ENCODE measurements around the gene NEK4.
A peak's percentile ranks its signal among the peaks of the same experiment; 100 is the strongest.

NEK4 gene

DNA sequence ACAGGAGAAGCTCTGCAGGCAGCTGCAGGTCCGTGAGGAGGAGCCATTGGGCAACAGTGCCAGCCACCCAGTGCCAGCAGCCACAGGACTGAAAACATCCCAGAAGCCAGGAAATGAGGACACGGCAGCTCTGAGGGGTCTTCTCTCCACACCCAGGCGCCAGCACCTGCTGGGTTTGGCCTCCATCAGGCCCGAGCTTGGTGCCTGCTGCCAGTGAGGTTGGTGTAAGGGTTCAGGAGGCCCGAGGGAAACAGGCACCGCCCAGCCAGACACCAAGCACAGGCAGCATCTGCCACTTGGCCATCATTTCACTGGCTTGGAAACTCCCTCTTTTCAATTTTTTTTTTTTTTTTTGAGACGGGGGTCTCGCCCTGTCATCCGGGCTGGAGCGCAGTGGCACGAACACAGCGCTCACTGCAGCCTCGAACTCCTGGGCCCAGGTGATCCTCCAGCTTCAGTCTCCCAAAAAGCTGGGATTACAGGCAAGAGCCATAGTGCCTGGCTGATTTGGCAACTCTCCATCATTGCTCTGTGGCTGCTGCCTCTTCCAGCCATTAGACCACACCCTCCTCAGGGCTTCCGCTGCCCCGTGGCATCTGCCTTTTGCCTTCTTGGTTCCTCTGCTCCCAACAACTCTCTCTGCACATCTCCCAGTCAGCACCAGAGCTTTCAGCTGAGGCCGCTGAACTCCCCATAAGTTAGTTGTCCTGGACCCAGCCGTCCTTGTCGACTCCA is 22.4 kb upstream of the NEK4 start:
- DNase-seq (no peak), ATAC-seq (no peak)

GRCh38 chr3:52792413-52792812 is 21.7 kb upstream of the NEK4 start:
- DNase-seq (no peak), ATAC-seq (no peak)

DNA sequence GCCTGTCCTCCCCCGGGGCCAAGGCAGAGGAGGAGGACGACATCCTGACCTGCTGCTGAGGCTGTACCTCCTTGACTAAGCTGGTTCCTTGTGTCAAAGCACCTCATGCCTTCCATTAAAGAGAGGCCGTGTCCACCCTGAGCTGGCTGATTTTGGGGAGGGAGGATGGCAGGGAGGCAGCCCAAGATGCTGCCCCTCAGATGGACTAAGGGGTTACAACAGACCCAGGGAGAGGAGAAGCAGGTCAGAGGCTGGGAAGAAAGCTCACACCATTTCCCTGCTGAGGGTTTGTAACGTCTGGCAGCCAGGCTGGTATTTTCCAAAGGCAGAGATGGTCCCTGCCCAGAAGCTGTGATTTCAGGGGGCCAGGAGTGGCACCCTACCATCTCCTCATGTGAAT is 21.2 kb upstream of the NEK4 start:
- ATAC-seq (no peak), DNase-seq (no peak)

DNA sequence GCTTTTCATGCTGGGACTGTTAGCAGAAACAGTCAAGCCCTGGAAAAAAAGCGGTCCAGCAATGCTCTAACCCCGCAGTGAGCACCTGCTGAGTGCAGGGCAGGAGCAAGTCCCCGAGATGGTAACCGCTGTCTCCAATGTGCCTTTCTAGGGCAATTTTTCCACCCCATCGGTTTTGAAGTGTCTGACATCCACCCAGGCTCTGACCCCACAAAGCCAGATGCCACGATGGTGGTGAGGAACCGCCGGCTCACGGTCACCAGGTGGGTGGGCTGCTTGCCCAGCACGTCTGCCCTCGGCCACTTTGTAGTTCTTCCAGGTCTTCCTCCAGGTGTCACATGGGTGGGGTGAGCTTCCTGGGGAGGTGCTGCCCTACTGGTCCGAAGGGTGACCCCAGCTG is 20.6 kb upstream of the NEK4 start:
- ATAC-seq, result no peak
- no peak for DNase-seq

DNA sequence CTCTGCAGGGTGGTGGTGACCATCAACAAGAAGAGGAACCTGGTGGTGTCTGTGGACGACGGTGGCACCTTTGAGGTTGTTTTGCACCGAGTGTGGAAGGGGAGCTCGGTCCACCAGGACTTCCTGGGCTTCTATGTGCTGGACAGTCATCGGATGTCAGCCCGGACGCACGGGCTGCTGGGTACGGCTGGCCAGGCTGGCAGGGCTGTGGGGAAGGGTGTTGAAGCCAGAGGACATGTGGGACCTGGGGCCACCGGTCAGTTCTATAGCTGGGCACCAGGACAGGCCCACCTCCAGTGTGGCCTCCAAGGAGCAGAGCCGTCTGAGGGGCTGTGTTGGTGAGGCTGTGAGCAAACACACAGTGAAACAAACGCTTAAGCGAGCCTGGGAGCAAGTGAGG is 20.0 kb upstream of the NEK4 start:
- DNase-seq (no peak), ATAC-seq (no peak)

GRCh38 chr3:52790337-52790736 is 19.6 kb upstream of the NEK4 start:
- ATAC-seq (no peak), DNase-seq (no peak)

GRCh38 chr3:52789746-52790040 is 19.0 kb upstream of the NEK4 start:
- ATAC-seq (no peak), DNase-seq (no peak)

GRCh38 chr3:52788890-52789745 is 18.4 kb upstream of the NEK4 start:
- no peak for ATAC-seq

DNA sequence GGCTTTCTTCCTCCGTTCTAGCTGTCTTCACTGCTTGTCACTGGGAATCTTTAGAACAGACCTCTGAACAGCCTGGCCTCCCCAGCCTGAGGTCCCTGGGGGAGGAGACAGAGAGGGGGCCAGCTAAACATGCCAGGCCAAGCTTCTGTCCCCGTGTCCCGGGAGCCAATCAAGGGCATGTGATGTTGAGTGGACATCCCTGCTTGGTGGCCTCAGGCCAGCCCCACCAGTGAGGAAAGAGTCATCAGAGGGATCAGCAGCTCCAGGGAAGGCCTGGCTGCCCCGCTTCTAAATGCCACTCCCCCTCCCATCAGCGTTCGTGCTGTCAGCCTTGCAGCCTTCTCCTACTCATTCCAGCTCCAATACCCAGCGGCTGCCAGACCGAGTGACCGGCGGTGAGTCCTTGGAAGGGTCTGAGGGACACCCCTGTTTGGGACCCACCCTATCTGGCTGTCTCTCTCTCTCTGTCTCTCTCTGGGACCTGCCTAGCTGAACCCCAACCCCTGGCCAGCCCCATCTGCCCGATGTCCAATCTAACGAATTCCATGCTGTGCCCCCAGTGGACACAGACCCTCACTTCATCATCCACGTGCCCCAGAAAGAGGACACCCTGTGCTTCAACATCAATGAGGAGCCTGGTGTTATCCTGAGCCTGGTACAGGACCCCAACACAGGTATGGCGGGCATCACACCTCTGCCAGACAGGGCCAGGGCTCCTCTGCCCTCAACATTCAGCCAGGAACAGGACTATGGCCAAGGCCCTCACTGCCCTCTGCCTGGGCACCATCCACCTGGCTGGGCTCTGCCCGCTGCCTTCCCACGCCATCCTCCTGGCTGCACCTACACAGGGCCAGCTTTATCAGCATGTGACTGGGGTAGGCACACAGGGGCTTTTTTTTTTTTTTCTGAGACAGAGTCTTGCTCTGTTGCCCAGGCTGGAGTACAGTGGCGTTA is 17.2 kb upstream of the NEK4 start:
- ATAC-seq (no peak), DNase-seq (no peak)

More at GRCh38 chr3:52788890-52789745, 18.4 kb upstream of the NEK4 start:
- no peak for DNase-seq

GRCh38 chr3:52787246-52787645 is 16.5 kb upstream of the NEK4 start:
- ATAC-seq (no peak), DNase-seq (no peak)

- DNase-seq (no peak), ATAC-seq (no peak)
Observed at GRCh38 chr3:52786330-52787215, 15.8 kb upstream of the NEK4 start.

DNA sequence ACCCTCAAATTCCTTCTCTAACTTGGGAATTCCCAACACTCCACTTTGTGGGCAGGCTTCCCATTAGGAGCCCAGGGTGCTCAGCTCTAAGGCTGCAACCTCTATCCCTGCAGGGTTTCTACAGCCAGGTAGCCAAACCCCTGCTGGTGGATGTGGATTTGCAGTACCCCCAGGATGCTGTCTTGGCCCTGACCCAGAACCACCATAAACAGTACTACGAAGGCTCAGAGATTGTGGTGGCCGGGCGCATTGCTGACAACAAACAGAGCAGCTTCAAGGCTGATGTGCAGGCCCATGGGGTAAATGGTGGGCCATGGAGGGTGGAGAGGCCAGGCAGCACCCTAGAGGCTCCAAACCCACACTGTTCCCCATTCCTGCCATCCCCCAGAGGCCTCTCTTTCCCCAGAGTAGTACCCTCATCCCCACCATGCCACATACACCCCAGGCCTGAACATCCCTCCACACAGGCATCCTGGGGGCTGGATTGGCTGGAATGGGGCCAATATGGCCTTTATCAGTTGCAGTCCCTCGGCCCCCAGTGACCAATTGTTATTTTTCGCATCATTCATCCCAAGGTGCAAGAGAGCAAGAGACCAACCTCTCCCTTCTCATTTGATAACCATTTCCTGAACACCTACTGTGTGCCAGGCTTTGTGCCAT is 14.3 kb upstream of the NEK4 start:
- no peak for DNase-seq
- no peak for ATAC-seq

DNA sequence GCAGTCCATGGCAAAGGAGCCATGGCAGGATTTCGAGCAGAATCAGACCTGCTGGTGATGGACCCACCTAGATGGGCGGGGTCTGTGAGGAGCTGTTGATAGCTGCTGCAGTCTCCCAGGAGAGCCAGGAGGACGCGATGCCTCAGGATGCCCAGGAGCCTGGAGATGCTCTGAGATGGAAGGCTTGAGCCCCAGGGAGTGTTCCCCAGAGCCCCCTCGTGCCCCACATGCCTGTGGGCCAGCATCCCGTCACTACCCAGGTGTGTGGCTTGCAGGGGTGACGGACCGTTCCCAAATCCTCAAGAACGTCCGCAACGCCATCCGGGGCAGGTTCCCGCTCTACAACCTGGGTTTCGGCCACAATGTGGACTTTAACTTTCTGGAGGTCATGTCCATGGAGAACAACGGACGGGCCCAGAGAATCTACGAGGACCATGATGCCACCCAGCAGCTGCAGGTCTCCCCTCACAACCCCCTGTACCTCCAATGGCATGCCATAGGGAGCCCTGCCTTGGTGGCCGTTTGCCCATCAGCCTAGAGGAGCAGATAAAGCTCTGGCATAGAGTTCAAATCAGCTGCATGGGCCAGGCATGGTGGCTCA is 13.4 kb upstream of the NEK4 start:
- ATAC-seq, result no peak
- DNase-seq, result no peak

- no peak for ATAC-seq
- no peak for DNase-seq
Observed at GRCh38 chr3:52783211-52783555, 12.4 kb upstream of the NEK4 start.

DNA sequence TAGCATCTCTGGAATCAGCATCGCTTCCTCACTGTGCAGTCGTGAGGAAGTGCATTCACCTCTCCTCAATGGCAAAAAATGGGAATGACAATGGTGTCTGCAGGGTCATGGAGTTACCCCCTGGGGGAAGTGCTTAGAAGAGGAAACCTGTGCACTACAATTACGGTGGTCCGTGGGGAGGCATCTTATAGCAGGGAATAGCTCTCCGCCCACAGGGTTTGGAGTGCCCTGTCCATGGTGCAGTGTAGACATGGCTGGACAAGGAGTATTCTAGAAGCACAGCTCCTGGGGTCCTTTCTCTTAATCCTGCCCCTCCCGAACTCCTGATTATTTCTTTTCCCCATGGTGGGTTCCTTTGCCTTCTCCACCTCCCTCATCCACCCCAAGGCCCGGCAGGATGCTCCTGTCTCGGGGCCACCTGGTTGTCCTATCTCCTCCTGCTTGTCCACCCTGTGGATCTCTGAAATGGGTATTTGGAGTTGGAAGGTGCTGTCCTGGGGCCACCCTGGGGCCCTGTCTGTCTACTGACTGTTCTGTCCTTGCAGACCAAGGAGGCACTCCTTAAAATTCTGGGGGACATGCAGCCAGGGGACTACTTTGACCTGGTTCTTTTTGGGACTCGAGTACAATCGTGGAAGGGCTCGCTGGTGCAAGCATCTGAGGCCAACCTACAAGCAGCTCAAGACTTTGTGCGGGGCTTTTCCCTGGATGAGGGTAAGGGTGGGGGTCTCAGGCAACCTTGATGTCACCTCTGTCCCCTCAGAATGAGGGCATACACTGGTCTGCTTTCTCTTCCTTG is 11.9 kb upstream of the NEK4 start:
- no peak for DNase-seq

DNA sequence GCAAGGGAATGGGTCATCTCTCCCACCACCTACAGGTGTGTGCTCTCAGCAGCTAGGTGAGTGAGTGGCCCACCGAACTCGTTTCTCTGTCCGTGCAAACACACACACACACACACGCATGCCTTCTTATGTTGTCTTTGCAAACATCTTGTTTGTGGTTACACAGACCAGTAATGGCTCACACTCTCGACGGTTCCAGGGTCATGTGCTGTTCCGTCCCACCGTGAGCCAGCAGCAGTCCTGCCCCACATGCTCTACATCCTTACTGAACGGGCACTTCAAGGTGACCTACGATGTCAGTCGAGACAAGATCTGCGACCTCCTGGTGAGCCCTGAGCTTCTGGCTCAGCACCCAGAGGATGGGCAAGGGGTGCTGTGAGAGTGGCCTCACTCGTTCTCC is 11.0 kb upstream of the NEK4 start:
- DNase-seq, result no peak
- no peak for ATAC-seq

More for the DNA sequence above, 11.9 kb upstream of the NEK4 start:
- no peak for ATAC-seq

DNA sequence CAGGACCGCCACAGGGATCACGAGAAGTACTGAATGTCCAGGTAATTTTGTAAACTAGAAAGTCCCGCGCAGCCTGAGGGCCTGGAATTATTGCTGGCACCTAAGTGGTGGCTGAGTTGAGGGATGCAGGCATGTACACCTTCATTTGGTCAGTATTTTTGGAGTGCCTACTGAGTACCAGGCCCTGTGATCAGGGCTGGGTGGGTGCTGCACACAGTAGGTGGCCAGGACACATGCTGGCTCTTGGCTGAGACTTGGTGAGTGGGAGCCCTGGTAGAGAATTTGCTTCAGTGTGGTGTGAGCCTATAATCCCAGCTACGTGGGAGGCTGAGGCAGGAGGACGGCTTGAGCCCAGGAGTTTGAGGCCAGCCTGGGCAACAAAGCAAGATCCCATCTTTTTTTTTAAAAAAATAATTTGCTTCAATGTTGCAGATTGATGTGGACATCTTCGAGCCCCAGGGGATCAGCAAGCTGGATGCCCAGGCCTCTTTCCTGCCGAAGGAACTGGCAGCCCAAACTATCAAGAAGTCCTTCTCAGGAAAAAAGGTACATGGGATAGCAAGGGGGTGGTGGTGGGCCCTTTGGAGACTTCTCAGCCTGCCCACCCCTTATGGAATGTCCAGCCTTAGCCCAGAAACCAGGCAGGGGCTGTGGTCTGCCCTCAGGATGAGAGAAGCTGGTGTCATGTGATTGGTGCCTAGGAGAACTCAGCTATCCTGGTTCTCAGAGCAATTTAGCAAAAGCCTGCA is 9.3 kb upstream of the NEK4 start:
- no peak for DNase-seq
- ATAC-seq, result no peak

DNA sequence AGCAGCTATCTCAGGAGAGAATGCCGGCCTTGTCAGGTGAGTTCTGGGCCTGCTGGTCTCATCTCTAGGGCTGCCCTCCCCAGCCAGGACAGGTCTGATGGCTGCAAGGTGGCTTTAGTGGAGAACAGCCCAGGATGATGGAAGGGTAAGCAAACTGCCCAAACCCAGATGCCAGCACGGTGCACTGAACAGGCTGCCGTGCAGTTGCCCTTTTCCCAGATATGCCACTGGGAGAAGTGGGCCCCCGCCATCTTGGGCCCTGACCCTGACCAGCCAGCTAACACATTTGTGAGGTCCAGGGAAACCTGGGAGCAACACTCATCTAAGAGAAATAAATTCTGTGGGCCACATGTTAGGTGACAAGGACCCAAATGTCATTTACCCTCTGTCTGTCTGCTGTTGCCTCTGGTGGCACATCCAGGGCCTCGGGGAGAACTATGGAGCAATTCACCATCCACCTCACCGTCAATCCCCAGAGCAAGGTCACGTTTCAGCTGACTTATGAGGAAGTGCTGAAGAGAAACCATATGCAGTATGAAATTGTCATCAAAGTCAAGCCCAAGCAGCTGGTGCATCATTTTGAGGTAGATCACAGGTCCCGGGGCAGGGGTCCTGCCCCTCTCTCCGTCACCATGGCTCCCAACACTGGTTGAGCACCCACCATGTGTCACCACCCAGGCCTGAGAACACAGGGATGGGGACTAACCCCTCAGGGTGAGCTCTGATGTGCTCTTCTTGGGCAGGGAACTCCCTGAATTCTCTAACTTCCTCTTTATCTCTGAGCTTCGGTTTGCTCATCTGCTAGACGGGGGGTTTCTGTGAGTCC is 8.5 kb upstream of the NEK4 start:
- ATAC-seq, result peak; percentile 70
- DNase-seq, result no peak
